CD4-positive, alpha-beta T cell treated with Interferon gamma for 1 hour (primary cell): ENCODE measurements around the gene TP53AIP1.

Source experiments
- DNase-seq: peaks from one replicate; pipeline ENCODE4 v3.0.0-alpha.2; 2020

TP53AIP1 gene

GRCh38 chr11:128942272-128942612, 429 bp downstream of the TP53AIP1 start:
- DNase-seq: no peak

DNA sequence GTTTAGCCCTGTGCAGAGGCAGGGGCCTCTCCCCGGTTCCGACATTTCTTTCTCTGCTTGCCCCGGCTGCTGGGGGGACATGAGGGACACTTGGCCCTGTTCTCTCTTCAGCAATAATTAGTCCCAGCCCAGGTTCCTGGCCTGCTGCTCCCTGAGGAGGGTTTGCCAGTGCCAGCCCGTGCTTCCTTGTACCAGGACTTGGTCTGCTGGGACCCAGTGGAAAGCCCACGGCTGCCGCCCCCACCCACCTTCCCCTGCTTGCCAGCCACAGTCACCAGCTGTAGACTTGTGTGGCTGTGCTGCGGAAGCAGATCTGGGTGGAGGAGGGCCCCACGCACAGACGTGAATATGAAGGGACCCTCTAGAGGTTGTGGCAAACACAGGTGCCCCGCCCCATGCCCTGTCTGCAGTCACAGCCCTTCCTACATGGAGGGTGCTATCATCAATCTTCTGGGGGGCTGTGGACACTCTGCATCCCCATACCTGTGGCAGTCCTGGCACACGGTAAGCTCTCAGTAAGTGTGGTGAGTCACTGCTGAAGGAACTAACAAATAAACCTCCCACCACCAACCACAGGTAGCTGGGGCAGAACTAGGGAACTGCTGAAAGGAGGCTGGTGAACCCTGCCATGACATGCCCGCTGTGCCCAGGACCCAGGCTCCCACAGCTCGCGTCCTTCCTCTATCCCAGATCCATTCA, 949 bp downstream of the TP53AIP1 start:
- no peak for DNase-seq

- no peak for DNase-seq
Measured at GRCh38 chr11:128941110-128941509, 1.6 kb downstream of the TP53AIP1 start.

GRCh38 chr11:128940603-128941002, 2.1 kb downstream of the TP53AIP1 start:
- DNase-seq: no peak

DNA sequence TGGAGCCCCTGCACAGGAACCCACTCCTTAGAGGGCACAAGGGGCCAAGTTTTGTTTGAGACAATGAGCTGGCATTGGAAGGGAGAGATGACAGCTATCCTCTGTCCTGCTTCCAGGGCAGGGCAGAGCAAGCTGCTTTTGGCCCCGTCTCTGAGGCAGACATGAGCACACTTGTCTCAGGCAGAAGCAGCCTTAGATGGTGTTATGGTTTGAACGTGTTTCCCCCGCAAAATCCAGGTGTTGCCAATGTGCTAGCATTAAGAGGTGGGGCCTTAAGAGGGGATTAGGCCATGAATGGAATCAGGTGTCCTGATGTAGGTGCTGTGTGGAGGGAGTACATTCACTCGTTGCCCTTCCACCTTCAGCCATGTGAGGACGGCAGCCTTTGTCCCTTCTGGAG, 2.5 kb downstream of the TP53AIP1 start:
- no peak for DNase-seq

GRCh38 chr11:128939591-128939990, 3.1 kb downstream of the TP53AIP1 start:
- DNase-seq: no peak

- no peak for DNase-seq
Measured at GRCh38 chr11:128938156-128938885, 4.3 kb downstream of the TP53AIP1 start.

- no peak for DNase-seq
Measured at GRCh38 chr11:128937480-128937879, 5.2 kb downstream of the TP53AIP1 start.

GRCh38 chr11:128936606-128937251, 5.9 kb downstream of the TP53AIP1 start:
- DNase-seq: no peak

- DNase-seq: no peak
Measured at GRCh38 chr11:128934926-128935325, 7.7 kb downstream of the TP53AIP1 start.

DNA sequence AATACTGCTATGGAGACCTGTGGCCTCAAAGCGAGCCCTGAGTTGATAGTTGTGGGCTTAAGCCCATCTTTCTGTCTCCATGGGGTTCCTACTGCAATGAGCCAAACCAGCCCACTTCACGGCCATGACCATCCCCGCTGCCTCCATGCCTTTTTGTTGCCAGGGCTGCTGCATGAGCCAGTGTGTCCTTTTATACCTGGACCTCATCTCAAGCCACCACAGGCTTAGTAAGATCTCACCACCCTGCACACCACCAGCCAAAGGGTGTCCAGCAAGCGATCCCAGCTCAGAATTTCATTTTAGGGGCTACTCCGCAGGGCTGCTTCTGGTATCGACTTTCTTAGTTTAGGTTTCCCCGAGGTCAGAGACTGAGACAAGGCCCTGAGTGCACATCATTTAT, 8.3 kb downstream of the TP53AIP1 start:
- no peak for DNase-seq

DNA sequence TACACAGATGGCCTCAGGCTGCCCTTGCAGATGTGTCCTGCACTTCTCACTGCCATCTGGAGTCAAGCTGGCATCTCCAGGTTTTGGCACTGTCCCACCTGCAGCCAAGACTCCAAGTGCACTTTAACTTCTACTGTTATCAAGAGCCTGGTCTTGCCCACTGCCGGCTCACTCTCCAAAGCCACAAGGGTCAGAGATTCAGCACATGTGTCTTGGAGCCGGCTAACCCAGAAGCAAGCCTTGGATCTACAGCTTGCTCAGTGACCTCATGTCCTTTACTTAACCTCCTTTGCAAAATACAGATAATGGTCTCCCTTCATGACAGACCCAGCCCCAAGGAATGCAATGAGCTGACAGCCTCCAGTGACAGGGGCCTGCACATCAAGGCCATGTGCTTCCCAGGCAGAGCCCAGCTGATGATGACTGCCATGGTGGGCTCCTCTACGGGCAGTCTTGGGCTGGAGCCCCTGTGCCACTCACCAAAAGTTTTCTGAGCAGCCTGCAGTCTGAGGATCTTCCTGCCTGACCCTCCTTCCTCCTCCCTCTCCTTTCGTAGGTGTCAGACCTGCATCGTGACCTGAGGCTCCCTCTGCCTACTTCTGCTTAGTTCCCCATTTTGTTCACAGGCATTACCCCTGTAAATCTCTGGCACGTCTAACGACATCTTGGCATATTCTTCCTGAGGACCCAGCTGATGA, 9.0 kb downstream of the TP53AIP1 start:
- DNase-seq: no peak

DNA sequence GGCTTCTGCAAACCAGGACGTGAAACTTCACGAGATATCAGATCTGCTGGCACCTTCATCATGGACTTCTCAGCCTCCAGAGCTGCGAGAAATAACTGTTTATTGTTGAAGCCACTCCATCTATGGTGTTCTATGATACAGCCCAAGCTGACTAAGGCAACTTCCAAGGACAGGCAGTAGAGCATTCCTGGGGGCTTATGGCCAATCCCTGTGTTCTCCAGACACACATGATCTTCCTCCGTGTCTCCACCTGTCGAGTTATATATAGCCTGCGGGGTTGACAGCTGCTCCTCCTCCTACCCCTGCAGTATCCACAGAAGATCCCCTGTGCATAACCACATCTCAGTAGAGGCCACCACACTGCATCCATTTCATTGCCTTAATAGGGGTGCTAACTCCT, 11.0 kb downstream of the TP53AIP1 start:
- no peak for DNase-seq

DNA sequence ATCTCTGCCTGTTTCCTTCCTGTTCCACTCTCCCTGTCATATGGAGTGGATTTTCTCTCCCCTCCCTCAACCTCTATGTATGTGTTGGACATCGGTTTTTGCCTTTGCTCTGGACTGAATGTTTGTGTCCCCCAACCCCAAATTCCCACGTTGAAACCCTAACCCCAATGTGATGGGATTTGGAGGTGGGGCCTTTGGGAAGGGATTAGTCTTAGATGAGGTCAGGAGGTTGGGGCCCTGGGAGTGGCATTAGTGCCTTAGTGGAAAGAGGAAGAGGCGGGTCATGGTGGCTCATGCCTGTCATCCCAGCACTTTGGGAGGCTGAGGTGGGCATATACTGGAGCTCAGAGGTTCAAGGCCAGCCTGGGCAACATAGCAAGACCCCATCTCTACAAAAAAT, 11.6 kb downstream of the TP53AIP1 start:
- DNase-seq: no peak

DNA sequence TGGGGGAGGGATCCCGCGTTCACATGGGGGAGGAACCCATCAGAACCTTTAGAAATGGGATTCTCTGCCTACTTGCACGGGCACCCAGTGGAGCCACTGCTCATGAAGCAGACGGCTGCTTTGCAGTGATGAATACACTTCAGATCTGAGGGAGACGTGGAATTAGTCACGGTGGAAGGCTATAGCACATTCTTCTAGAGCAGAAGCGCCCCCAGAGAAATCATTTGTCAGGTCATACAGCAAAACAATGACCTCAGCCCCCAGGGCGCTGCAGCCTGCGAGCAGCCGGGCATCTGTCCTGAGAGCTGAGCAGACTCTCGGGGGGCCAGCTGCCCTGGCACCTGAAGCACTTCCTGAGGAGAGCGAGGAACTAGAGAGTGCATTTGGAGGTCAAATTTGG, 12.7 kb downstream of the TP53AIP1 start:
- no peak for DNase-seq

- DNase-seq: no peak
Measured at GRCh38 chr11:128929468-128929867, 13.2 kb downstream of the TP53AIP1 start.

DNA sequence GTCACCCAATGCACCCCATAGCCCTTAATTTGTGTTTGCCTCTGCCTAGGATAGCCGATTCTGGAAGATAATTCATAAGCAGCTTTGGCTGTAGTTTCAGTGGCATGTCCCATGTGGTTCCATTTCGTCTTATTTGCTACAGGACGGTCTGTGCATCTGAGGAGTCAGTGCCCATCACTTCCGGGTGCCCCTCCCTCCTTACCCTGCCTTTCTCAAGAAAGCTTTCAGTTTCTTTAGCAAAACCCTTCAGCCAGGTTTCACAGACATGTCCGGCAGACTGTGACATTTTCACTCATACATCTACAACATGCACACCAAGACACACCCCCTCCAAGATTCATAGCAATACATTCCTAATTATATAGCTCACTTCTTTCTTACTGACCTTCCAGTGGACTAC, 14.3 kb downstream of the TP53AIP1 start:
- no peak for DNase-seq

- no peak for DNase-seq
Measured at GRCh38 chr11:128927683-128928336, 14.9 kb downstream of the TP53AIP1 start.

GRCh38 chr11:128927108-128927461, 15.6 kb downstream of the TP53AIP1 start:
- DNase-seq: no peak

DNA sequence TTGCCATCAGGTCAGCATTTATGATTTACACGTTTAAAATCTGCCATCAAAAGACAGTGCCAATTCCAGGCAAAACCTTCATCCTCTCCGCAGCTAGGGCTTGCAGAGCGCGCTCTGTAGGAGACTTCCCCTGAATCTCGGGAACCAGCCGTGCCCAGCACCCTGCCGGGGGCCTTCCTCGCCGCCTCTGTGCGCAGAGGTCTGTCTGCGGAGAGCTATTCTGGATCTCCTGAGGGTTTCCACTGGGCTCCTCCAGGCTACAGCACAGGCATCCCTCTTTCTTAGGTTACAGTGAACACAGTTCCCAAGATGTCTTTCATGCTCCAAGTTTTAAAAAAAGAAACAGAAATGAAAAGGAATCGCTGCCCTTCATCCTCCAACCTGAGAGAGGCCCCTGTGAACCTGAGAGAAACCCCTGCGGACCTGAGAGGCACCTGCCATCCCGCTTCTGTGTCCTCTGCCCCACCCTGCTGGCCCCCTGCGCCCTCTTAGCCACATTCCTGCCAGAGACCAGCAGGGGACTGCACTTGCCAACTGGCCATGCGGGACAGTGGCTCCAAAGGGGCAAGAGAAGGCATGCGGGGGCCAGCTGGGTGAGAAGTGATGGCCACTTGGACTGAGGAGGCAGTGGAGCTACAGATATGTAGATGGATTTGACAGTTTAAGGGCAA, 16.1 kb downstream of the TP53AIP1 start:
- no peak for DNase-seq

DNA sequence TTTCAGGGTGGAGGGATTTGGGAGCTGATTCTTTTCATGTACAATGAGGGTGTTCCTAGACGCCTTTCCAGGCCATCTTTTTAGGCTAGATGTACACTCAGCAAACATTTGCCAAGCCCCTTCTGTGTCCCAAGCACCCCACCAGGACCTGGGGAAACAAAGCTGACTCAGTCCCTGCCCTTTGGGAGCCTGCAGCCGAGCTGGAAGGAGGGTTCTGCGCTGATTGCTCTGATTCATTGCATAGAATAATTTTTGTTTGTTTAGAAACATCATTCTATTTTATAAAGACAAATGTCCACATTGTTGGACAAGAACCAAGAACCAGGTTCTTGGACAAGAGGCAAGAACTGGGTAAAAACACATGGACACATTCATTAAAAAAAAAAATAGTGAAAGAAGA, 16.7 kb downstream of the TP53AIP1 start:
- DNase-seq: no peak

DNA sequence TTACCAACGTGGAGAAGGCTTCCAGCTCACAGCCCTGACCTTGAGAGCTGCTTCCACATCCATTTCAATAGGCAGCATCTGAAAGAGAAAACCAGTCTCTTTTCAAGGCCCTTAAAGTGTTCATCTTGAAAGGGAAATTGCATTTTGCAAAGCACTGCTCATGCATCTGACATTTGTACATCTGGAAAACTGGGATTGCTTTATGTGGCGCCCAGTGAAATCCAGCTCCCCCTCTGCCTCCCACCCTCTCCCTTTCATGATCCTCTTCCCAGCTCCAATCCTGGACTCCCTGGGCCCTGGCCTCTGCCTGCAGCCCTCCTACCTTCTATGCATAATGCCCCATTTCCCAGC, 17.4 kb downstream of the TP53AIP1 start:
- DNase-seq: no peak
